ENCODE measurements around the gene YAP1.
"Not testable (repeated sequence)": the region's sequence is repeated elsewhere in the genome, so short reads cannot be mapped to it uniquely, and the experiment has no call there.

YAP1 gene

GRCh38 chr11:102166175-102167064 lies 56.2 kb downstream of the YAP1 start:
- DNase-seq, result no peak

DNA sequence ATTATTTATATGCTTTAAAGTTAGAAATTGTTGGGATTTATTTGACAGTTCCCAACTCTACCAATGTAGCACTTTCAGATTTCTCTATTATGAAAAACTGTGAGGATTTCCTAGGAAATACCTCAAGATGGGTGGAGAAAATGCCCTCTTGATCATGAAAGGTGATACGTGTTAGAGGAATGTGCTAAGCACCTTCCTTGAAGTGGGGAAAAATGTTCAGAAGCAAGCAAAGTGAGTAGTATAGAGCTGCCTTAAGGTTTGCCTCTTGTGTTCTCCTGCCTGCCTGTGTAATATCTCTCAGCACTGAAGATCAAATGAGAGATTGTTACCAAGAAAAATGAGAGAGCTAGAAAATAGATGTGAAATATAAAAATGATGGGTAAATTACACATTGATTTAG lies 58.2 kb downstream of the YAP1 start:
- no peak for DNase-seq

DNA sequence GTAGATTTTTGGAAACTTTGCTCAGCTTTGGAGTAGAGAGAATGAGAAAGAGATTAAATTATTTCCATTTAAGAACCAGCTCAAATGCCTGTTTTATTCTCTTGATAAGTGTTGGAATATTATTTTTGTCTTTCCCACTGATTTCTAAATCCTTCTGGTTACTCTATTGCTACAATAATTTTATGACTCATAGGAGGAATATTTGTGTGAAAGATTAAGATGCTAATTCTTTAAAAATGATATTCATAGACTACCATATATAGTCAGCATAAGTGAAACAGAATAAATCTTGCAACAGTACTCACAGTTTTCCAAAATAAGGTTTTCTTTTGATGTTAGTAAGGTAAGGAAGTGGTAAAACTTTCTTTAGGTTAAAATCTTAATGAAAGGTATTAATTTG lies 60.9 kb downstream of the YAP1 start:
- DNase-seq, result no peak

DNA sequence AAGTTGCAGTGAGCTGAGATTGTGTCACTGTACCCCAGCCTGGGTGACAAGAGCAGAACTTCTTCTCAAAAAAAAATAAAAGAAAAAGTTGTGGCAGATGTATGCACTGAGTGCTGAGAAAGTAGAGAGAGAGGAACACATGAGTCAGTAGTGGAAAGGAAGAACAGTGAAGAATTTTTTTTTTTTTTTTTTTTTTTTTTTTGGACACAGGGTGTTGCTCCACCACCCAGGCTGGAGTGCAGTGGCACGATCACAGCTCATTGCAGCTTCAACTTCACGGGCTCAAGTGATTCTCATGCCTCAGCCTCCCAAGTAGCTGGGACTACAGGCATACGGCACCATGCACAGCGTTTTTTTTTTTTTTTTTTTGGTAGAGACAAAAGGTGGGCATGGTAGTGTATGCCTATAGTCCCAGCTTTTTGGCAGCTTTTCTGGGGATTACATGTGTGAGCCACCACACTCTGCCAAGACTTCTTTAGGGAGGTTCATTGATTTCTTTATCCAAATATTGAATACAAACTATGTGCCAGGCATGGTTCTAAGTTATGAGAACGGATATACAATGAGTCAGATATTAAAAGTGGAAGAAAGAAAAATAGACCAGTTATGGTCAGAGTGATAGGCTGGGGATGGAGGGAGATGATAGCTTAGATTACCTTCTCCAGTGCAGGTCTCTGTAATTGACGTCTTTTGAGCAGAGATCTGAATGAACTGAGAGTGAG lies 62.0 kb downstream of the YAP1 start:
- DNase-seq, result no peak

GRCh38 chr11:102177126-102177525 lies 66.9 kb downstream of the YAP1 start:
- DNase-seq, result no peak

GRCh38 chr11:102177974-102178631 lies 67.9 kb downstream of the YAP1 start:
- no peak for DNase-seq

DNA sequence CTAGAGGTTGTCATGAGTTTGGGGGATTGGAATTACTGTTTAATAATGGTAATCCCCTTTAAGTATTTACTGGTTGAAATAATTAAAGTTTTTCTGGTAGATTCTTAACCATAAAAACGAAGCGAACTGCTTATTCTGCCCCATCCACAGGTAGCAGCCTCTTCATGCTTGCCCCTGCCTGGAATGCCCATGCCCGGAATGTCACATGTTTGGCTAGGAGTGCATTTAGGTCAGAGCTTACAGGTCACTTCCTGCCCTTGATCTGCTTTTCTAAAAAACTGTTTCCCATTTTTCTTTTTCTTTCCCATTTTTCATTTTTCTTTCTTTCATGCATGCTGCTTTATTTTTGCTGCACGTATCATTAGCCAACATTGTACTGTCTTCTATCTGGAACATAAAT lies 69.1 kb downstream of the YAP1 start:
- DNase-seq, result no peak

GRCh38 chr11:102184269-102184987 lies 74.2 kb downstream of the YAP1 start:
- DNase-seq, result no peak

DNA sequence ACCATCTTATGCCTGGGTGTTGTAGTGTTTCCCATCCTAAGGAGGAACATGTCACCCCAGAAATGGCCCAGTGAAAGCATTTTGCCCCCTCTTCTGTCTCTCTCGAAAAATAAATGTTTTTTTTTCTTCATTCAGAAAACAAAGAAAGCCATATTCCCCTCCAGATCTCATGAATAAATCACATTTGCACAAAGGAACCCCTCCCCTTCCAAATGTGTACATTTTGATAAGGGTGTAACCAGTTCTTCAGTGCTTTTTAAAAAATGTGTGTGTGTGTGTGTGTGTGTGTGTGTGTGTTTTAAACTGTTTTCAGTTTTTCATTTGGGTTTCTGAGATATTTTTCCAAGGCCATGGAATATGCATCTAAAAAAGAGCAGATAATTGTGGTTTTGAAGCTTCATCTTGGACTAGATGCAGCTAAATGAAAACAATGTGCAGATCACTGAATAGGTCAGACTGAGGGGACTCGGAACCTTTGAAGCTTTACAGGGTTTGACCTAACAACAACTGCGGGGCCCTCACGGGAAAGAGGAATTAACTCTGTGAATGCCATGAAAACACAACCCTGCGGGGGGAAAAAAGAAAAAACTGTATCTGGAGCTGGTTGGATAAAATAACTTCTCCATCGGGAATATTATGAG lies 76.4 kb downstream of the YAP1 start:
- no peak for DNase-seq

GRCh38 chr11:102187416-102188151 lies 77.3 kb downstream of the YAP1 start:
- no peak for DNase-seq

DNA sequence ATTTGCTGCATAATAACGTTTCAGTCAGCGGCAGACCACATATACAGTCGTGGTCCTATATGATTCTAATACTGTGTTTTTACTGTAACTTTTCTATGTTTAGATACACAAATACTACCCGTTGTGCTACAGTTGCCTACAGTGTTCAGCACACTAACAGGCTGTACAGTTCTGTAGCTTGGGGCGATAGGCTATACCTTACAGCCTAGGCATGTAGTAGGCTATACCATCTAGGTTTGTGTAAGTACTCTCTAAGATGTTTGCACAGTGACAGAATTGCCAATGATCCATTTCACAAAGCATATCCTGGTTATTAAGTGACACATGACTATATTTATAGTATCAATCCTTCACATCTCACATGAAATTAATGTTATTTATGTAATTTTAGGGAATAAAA lies 78.2 kb downstream of the YAP1 start:
- DNase-seq, result no peak

DNA sequence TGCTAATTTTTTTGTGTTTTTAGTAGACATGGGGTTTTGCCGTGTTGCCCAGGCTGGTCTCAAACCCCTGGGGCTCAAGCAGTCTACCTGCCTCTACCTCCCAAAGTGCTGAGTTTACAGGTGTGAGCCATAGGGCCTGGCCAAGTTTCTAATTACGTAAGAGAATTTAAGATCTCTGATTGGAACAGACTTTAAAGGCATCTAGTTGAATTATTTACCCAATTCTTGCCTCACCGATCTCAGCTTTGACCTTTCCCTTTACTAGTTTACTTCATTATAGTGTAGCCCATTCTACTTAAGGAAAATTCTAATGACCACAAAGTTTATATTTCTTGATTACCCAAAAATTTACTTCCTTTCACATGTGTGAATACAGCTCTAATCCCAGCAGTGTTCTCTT lies 81.6 kb downstream of the YAP1 start:
- DNase-seq, result no peak

GRCh38 chr11:102192349-102193066 lies 82.3 kb downstream of the YAP1 start:
- no peak for DNase-seq

- no peak for DNase-seq
These were observed 84.0 kb downstream of the YAP1 start for GRCh38 chr11:102194257-102194656.

DNA sequence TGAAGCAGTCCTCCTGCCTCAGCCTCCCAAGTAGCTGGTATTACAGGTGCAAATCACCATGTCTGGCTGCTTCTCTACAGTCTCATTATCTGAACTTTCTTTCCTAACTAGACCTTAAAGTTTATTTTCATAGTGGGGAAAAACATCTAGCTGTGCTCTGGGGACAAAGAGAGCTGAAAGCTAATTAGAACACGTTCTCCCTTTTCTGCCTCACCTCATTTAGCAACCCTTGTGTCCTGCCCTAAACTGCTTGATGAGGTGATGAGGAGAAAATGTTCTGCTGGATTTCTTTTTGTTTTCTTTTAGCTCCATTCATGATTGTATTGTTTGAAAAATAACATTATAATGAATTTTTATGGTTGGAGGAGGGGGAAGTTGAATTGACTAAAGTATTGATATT lies 84.7 kb downstream of the YAP1 start:
- DNase-seq, result no peak

GRCh38 chr11:102196351-102196750 lies 86.1 kb downstream of the YAP1 start:
- DNase-seq, result no peak

DNA sequence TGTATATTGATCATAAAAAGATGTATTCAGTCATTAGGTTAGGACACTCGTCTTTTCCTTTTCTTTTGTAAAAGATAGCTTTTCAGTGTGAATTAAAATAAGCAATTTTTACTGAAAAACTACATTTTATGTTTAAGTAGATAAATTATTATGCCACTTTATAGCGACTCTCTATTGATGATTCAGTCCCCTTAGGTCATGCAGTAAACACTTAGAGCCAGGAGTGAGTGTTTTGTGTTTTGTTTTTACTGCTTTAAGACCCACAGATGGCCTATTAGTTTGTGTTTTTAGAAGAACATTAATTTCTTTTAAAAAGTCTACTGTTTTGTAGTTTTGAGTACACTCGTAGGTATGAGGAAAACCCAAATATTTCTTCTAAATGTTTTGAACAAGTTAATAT lies 86.6 kb downstream of the YAP1 start:
- DNase-seq, result no peak

GRCh38 chr11:102197670-102198139 lies 87.5 kb downstream of the YAP1 start:
- DNase-seq, result no peak

DNA sequence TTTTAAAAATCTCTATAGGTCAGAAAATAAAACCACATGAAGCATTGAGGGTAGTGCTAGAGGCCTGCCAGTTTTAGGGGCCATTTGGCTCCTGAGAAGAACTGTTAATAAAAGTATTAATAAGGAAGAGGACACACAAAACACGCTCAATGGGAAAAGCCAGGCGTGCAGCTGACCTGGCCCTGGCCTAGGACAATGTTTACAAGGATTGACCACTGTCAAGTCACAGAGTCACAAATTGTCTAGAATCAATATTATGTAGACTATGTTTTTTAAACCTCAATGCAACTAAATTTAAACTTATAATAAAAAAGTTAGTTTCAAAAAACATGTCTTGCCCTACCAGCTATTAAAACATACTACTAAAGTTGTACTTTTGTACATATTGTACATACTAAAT lies 89.4 kb downstream of the YAP1 start:
- DNase-seq, result no peak

- not testable (repeated sequence) for DNase-seq
These were observed 90.1 kb downstream of the YAP1 start for GRCh38 chr11:102200325-102200724.

- no peak for DNase-seq
These were observed 91.5 kb downstream of the YAP1 start for GRCh38 chr11:102201776-102202175.
